H54 (cell line): ENCODE results near the gene CNTNAP2.

Source experiments
- DNase-seq: peaks from one replicate; pipeline ENCODE4 v3.0.0; 2011; ENCODE audit warnings: low spot score, mixed read lengths; ENCODE audit not compliant: insufficient read length
- FAIRE-seq: peaks from 3 replicates; lab custom pipeline; 2011; peaks lifted over from hg19 to GRCh38; lab: Jason Lieb, UNC
- POLR2A ChIP-seq: IDR thresholded peaks from 2 replicates; pipeline ENCODE4 v1.6.1; 2011; ENCODE audit warnings: low read depth, mild to moderate bottlenecking, low read length

Gene CNTNAP2

GRCh38 chr7:146388928-146389327 lies 272.3 kb downstream of the CNTNAP2 start:
- TF ChIP-seq POLR2A: no peak
- FAIRE-seq: no peak
- no peak for DNase-seq

- no peak for DNase-seq
- TF ChIP-seq POLR2A: no peak
- no peak for FAIRE-seq
Measured at GRCh38 chr7:146393346-146393745, 276.7 kb downstream of the CNTNAP2 start.

- no peak for DNase-seq
- no peak for TF ChIP-seq POLR2A
- FAIRE-seq: no peak
Measured at GRCh38 chr7:146397141-146397540, 280.5 kb downstream of the CNTNAP2 start.

- TF ChIP-seq POLR2A: no peak
- no peak for FAIRE-seq
- no peak for DNase-seq
Measured at GRCh38 chr7:146401939-146402338, 285.3 kb downstream of the CNTNAP2 start.

- DNase-seq (no peak), FAIRE-seq (no peak)
- TF ChIP-seq POLR2A: no peak
Measured at GRCh38 chr7:146405737-146406136, 289.1 kb downstream of the CNTNAP2 start.

- FAIRE-seq: no peak
- DNase-seq: no peak
- TF ChIP-seq POLR2A: no peak
Measured at GRCh38 chr7:146411975-146412374, 295.4 kb downstream of the CNTNAP2 start.

- TF ChIP-seq POLR2A: no peak
- no peak for DNase-seq
- FAIRE-seq: no peak
Measured at GRCh38 chr7:146412781-146413180, 296.2 kb downstream of the CNTNAP2 start.

GRCh38 chr7:146414373-146414772 lies 297.8 kb downstream of the CNTNAP2 start:
- no peak for FAIRE-seq
- TF ChIP-seq POLR2A: no peak
- DNase-seq: no peak

- no peak for TF ChIP-seq POLR2A
- FAIRE-seq: no peak
- DNase-seq: no peak
Measured at GRCh38 chr7:146414937-146415336, 298.3 kb downstream of the CNTNAP2 start.

- FAIRE-seq (no peak), DNase-seq (no peak)
- TF ChIP-seq POLR2A: no peak
Measured at GRCh38 chr7:146417176-146417575, 300.6 kb downstream of the CNTNAP2 start.

- DNase-seq: no peak
- TF ChIP-seq POLR2A: no peak
- no peak for FAIRE-seq
Measured at GRCh38 chr7:146423446-146423845, 306.8 kb downstream of the CNTNAP2 start.

- TF ChIP-seq POLR2A: no peak
- DNase-seq (no peak), FAIRE-seq (no peak)
Measured at GRCh38 chr7:146424084-146424483, 307.5 kb downstream of the CNTNAP2 start.

GRCh38 chr7:146433501-146433900 lies 316.9 kb downstream of the CNTNAP2 start:
- FAIRE-seq (no peak), DNase-seq (no peak)
- TF ChIP-seq POLR2A: no peak

GRCh38 chr7:146443102-146443501 lies 326.5 kb downstream of the CNTNAP2 start:
- no peak for TF ChIP-seq POLR2A
- no peak for DNase-seq
- FAIRE-seq: no peak

- no peak for DNase-seq
- FAIRE-seq: no peak
- no peak for TF ChIP-seq POLR2A
Measured at GRCh38 chr7:146449625-146450024, 333.0 kb downstream of the CNTNAP2 start.
